Glomerular endothelial cell (primary cell): ENCODE data around the gene UBC. TPM values are rescaled to one million over a fixed set of nuclear protein-coding genes. Genes with fewer than 3 reads are reported as not detected.
"Not testable (repeated sequence)": the region's sequence is repeated elsewhere in the genome, so short reads cannot be mapped to it uniquely, and the experiment has no call there.

Experiments used
- DNase-seq: peaks from one replicate; pipeline ENCODE4 v3.0.0-alpha.2; 2011; ENCODE audit warnings: low read depth, low spot score; ENCODE audit errors: extremely low read depth
- total RNA-seq: library from RNA; depleted of rRNA; stranded (reverse); fragments of >200 nt; gene quantifications from 2 replicates; pipeline ENCODE4 v1.2.3, GENCODE V29; 2015

Gene UBC
- total RNA-seq, 1 donor from 2014 or later = 1,417 TPM

GRCh38 chr12:124938108-124938507, 23.7 kb upstream of the UBC start:
- DNase-seq = no peak

GRCh38 chr12:124931528-124931927, 17.1 kb upstream of the UBC start:
- not testable (repeated sequence) for DNase-seq

- DNase-seq = no peak
Observed at GRCh38 chr12:124930586-124930985, 16.1 kb upstream of the UBC start.

GRCh38 chr12:124929649-124930419, 15.4 kb upstream of the UBC start:
- DNase-seq = no peak

- no peak for DNase-seq
Observed at GRCh38 chr12:124928912-124929530, 14.6 kb upstream of the UBC start.

- DNase-seq = peak; percentile 90
Observed at GRCh38 chr12:124928095-124928911, 13.9 kb upstream of the UBC start.

GRCh38 chr12:124927201-124928094, 13.0 kb upstream of the UBC start:
- no peak for DNase-seq

GRCh38 chr12:124925782-124926181, 11.3 kb upstream of the UBC start:
- DNase-seq = not testable (repeated sequence)

- no peak for DNase-seq
Observed at GRCh38 chr12:124925117-124925516, 10.7 kb upstream of the UBC start.

GRCh38 chr12:124923905-124924734, 9.7 kb upstream of the UBC start:
- no peak for DNase-seq

- no peak for DNase-seq
Observed at GRCh38 chr12:124921200-124922031, 7.0 kb upstream of the UBC start.

- no peak for DNase-seq
Observed at GRCh38 chr12:124920353-124920935, 6.0 kb upstream of the UBC start.

GRCh38 chr12:124919521-124920352, 5.3 kb upstream of the UBC start:
- DNase-seq = no peak

- not testable (repeated sequence) for DNase-seq
Observed at GRCh38 chr12:124918622-124918988, 4.2 kb upstream of the UBC start.

GRCh38 chr12:124917841-124918621, 3.6 kb upstream of the UBC start:
- DNase-seq = no peak

GRCh38 chr12:124917135-124917840, 2.8 kb upstream of the UBC start:
- peak; percentile 99 for DNase-seq
